Spleen (tissue), 11 donors: ENCODE results near the gene TIFAB. TPM values are rescaled to one million over a fixed set of nuclear protein-coding genes. Genes with fewer than 3 reads are reported as not detected.

Experiments
- DNase-seq: peaks from one replicate; pipeline ENCODE4 v3.0.0-alpha.2; 2020
- H3K27ac ChIP-seq, 8 donors: fragments of 200-600 bp; sonication (generic) in 7 of 8; 1 replicate in 4 of 8; 2 replicates in 4 of 8; pipeline versions ENCODE4 v1.5.0 to v1.8.0; 2016 to 2021; ENCODE audit warnings: inconsistent platforms in 4 of 8, mild to moderate bottlenecking in 4 of 8, moderate library complexity in 1 of 8
- H3K27me3 ChIP-seq, 7 donors: fragments of 200-600 bp; sonication (generic) in 6 of 7; replicated peaks in 1 of 7; 1 replicate in 4 of 7; 2 replicates in 3 of 7; pipeline versions ENCODE4 v1.5.0 to v1.8.0; 2016 to 2021; ENCODE audit warnings: inconsistent platforms in 3 of 7, mild to moderate bottlenecking in 1 of 7
- H3K36me3 ChIP-seq, 6 donors: fragments of 200-600 bp; sonication (generic) in 5 of 6; 1 replicate in 4 of 6; 2 replicates in 2 of 6; pipeline versions ENCODE4 v1.5.0 to v1.8.0; 2016 to 2021; ENCODE audit warnings: inconsistent platforms in 2 of 6
- H3K4me1 ChIP-seq, 6 donors: fragments of 200-600 bp; sonication (generic) in 5 of 6; 1 replicate in 3 of 6; 2 replicates in 3 of 6; pipeline versions ENCODE4 v1.5.0 to v1.8.0; 2016 to 2021; ENCODE audit warnings: inconsistent platforms in 3 of 6
- H3K4me3 ChIP-seq, 8 donors: fragments of 200-600 bp; sonication (generic) in 7 of 8; 1 replicate in 4 of 8; 2 replicates in 4 of 8; pipeline versions ENCODE4 v1.5.0 to v1.8.0; 2016 to 2021; ENCODE audit warnings: inconsistent platforms in 4 of 8, mild to moderate bottlenecking in 4 of 8, moderate library complexity in 2 of 8
- H3K9me3 ChIP-seq, 8 donors: fragments of 200-600 bp; sonication (generic) in 7 of 8; 1 replicate in 4 of 8; 2 replicates in 4 of 8; pipeline versions ENCODE4 v1.5.0 to v1.8.0; 2016 to 2021; ENCODE audit warnings: inconsistent platforms in 4 of 8
- CTCF ChIP-seq, 11 experiments: fragments of 200-600 bp in 7 of 11; fragments of 450-650 bp in 4 of 11; sonication (generic) in 4 of 11; IDR thresholded peaks in 8 of 11; conservative IDR thresholded peaks in 3 of 11; 1 replicate in 7 of 11; 2 replicates in 4 of 11; pipeline versions ENCODE4 v1.4.0 to v1.8.0; 2016 to 2021; ENCODE audit warnings: antibody characterized with exemption in 11 of 11, inconsistent platforms in 4 of 11, mild to moderate bottlenecking in 1 of 11
- POLR2A ChIP-seq, 3 donors: fragments of 450-650 bp; IDR thresholded peaks; one replicate each; pipeline ENCODE4 v1.5.1; 2017; ENCODE audit warnings: antibody characterized with exemption in 3 of 3, mild to moderate bottlenecking in 1 of 3
- POLR2AphosphoS5 ChIP-seq, 3 donors: sonication (generic); formaldehyde crosslinking; IDR thresholded peaks; one replicate each; pipeline ENCODE4 v1.5.1; 2017; ENCODE audit warnings: antibody characterized with exemption in 3 of 3
- WGBS, 5 donors: extraction: QIAGEN DNeasy Blood & Tissue Kit in 3 of 5; methylation state at CpG; one replicate each; pipeline versions ENCODE4 v1.1.5 to v1.1.7; 2013 to 2018; 5-methylcytosine and 5-hydroxymethylcytosine counted together
- intact Hi-C: fragments of 100-400 bp; cut with DNase I; formaldehyde crosslinking; loops from one replicate; pipeline ENCODE4 v1.15.0; 2023; ENCODE audit warnings: low total_unique reads
- polyA plus RNA-seq, 3 donors: library from polyadenylated mRNA; stranded (reverse); fragments of 200-250 nt; gene quantifications; one replicate each; pipeline ENCODE4 v1.2.1, GENCODE V29; 2013
- total RNA-seq, 7 donors: library from RNA; depleted of rRNA in 3 of 7; stranded (reverse); fragments of >200 nt in 3 of 7; fragmentation: NEBNext Ultra II Directional in 4 of 7; extraction: Animal tissue kit (Norgen Biotek cat#: 25700) in 4 of 7; gene quantifications; one replicate each; pipeline versions ENCODE4 v1.1.0 to v1.2.1, GENCODE V29; 2016 to 2021
- donor health status: healthy with polysubstance abuse.
- donor health status: DM: no; HTN: no; CAD: no; lungs with moderate emphysema.
- donor health status: DM: no; HTN: no; CAD: no.
- donor health status: Bipolar disorder and iron deficiency.
- donor health status: healthy.
- donor health status: DM: no; HTN: no; CAD: no.
- donor health status: DM: yes; HTN: yes; CAD: no.

TIFAB gene
- total and polyA plus RNA-seq, 10 donors, result 0.37 to 4.0 (median 1.1) TPM

GRCh38 chr5:135461481-135462151 lies 9.5 kb upstream of the TIFAB start:
- H3K4me3 ChIP-seq, result no peak overlapping the region
- peak; percentile 45 for DNase-seq
- H3K4me1 ChIP-seq, result peaks cover 5 to 40% (median 12%) of the 10 kb centered on the region in 6 donors
- TF ChIP-seq POLR2AphosphoS5 (IDR thresholded peaks at IDR 0.05) (no peak), CTCF (IDR thresholded peaks at IDR 0.05 in 8 of 11, conservative IDR thresholded peaks at IDR 0.05 in 3 of 11) (no peak), POLR2A (IDR thresholded peaks at IDR 0.05) (no peak)
- peaks cover 0 to 87% (median 21%) of the 10 kb centered on the region in 7 donors for H3K27me3 ChIP-seq
- H3K27ac ChIP-seq, result no peak overlapping the region
- WGBS, 5 donors, result 81 to 91% (median 87%) methylated on average over 6 to 7 of the region's 7 CpGs
- H3K36me3 ChIP-seq, result no peaks in the 10 kb centered on the region
- intact Hi-C loops, result no loop called here
- no peaks in the 10 kb centered on the region for H3K9me3 ChIP-seq

GRCh38 chr5:135460246-135461033 lies 8.3 kb upstream of the TIFAB start:
- intact Hi-C loops, result no loop called here
- peak; percentile 50 for DNase-seq

GRCh38 chr5:135458921-135459331 lies 6.8 kb upstream of the TIFAB start:
- Histone ChIP-seq H3K27me3 (peaks cover 0 to 65% (median 3%) of the 10 kb centered on the region in 7 donors), H3K4me3 (no peak overlapping the region), H3K36me3 (no peaks in the 10 kb centered on the region), H3K9me3 (no peaks in the 10 kb centered on the region), H3K4me1 (peaks cover 0 to 40% (median 6%) of the 10 kb centered on the region in 6 donors), H3K27ac (peak overlapping the region in 1 of 8 donors; percentile 26)
- 40 to 45% (median 41%) methylated on average over 5 of the region's 5 CpGs for WGBS, 5 donors
- peak; percentile 68 for DNase-seq
- TF ChIP-seq POLR2AphosphoS5 (IDR thresholded peaks at IDR 0.05) (peak in 2 of 3 donors; percentile 31 to 39), POLR2A (IDR thresholded peaks at IDR 0.05) (no peak)
- intact Hi-C loops, result no loop called here

More at GRCh38 chr5:135460246-135461033, 8.3 kb upstream of the TIFAB start:
- H3K27me3 ChIP-seq, result peaks cover 0 to 80% (median 12%) of the 10 kb centered on the region in 7 donors
- no peaks in the 10 kb centered on the region for H3K36me3 ChIP-seq
- no peaks in the 10 kb centered on the region for H3K9me3 ChIP-seq
- 62 to 84% (median 68%) methylated on average over 11 of the region's 11 CpGs for WGBS, 5 donors
- H3K4me1 ChIP-seq, result peaks cover 0 to 40% (median 6%) of the 10 kb centered on the region in 6 donors
- no peak overlapping the region for H3K27ac ChIP-seq
- H3K4me3 ChIP-seq, result no peak overlapping the region
- TF ChIP-seq CTCF (IDR thresholded peaks at IDR 0.05 in 8 of 11, conservative IDR thresholded peaks at IDR 0.05 in 3 of 11), result no peak
- TF ChIP-seq POLR2AphosphoS5 (IDR thresholded peaks at IDR 0.05), result no peak
- no peak for TF ChIP-seq POLR2A (IDR thresholded peaks at IDR 0.05)

- Histone ChIP-seq H3K27ac (no peak overlapping the region), H3K9me3 (no peaks in the 10 kb centered on the region), H3K4me1 (peaks cover 0 to 40% (median 6%) of the 10 kb centered on the region in 6 donors), H3K4me3 (no peak overlapping the region), H3K36me3 (no peaks in the 10 kb centered on the region), H3K27me3 (peaks cover 0 to 59% (median 0%) of the 10 kb centered on the region in 7 donors)
- DNase-seq, result peak; percentile 20
- intact Hi-C loops, result no loop called here
- TF ChIP-seq POLR2AphosphoS5 (IDR thresholded peaks at IDR 0.05), result no peak
- no peak for TF ChIP-seq POLR2A (IDR thresholded peaks at IDR 0.05)
- TF ChIP-seq CTCF (IDR thresholded peaks at IDR 0.05 in 8 of 11, conservative IDR thresholded peaks at IDR 0.05 in 3 of 11), result no peak
- 95 to 99% (median 96%) methylated on average over 4 of the region's 4 CpGs for WGBS, 5 donors
Measured at GRCh38 chr5:135458356-135458755, 6.2 kb upstream of the TIFAB start.
